GM10266 (cell line): ENCODE data around the gene PALMD.
A peak's percentile ranks its signal among the peaks of the same experiment; 100 is the strongest.

Experiments
- DNase-seq: peaks from one replicate; pipeline ENCODE4 v3.0.0; 2012; ENCODE audit errors: extremely low spot score
- TF ChIP-seq, protein P1 (sequence below): IDR thresholded peaks from 2 replicates; pipeline ENCODE4 v1.5.1; 2012; ENCODE audit warnings: mild to moderate bottlenecking, low read depth; ENCODE audit not compliant: control insufficient read depth, insufficient read depth; ENCODE audit errors: missing control alignments

The PALMD gene

DNA sequence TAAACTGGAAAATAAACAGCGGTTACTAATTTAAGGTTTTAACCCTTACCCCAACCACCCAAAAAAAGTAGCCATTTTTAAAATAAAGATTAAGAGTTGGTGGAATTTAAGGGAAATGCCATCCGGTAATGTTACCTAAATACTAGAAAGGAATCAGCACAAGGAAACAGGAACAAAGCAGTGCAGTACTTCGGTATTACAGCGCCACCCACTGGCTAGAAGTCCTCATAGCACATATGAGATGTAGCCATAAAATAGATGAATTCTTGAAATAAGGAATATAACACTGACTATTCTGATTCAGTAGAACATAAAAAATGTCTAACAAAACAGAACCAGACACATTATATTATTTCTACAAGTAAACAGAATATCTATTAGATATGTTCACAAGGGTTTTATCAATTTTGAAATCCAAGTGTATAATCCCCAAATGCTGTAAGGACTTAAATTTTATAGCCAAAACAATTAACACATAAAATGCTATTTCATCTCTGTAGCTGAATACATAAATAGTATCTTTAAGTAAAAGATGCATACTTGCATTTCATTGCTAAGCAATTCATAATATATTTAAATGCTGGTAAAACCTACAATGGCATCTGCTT is 61.7 kb downstream of the PALMD start:
- DNase-seq: peak; percentile 41
- TF ChIP-seq, protein P1, sequence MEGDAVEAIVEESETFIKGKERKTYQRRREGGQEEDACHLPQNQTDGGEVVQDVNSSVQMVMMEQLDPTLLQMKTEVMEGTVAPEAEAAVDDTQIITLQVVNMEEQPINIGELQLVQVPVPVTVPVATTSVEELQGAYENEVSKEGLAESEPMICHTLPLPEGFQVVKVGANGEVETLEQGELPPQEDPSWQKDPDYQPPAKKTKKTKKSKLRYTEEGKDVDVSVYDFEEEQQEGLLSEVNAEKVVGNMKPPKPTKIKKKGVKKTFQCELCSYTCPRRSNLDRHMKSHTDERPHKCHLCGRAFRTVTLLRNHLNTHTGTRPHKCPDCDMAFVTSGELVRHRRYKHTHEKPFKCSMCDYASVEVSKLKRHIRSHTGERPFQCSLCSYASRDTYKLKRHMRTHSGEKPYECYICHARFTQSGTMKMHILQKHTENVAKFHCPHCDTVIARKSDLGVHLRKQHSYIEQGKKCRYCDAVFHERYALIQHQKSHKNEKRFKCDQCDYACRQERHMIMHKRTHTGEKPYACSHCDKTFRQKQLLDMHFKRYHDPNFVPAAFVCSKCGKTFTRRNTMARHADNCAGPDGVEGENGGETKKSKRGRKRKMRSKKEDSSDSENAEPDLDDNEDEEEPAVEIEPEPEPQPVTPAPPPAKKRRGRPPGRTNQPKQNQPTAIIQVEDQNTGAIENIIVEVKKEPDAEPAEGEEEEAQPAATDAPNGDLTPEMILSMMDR: peak; percentile 91

DNA sequence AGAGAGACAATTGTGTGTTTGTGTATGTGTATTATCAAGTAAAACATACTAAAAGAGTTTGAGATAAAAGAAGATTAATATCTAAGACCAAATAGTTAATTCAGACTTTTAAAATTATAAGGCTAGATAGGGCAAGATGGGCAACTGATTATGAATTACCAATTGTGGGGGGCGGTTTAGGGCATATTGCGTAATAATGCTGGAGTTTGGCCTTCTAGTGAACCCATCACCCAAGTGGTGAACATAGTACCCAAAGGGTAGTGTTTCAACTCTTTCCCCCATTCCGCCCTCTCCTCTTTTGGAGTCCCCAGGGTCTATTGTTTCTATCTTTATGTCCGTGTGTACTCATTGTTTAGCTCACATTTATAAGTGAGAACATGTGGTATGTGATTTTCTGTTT is 65.1 kb downstream of the PALMD start:
- DNase-seq: no peak
- TF ChIP-seq, protein P1: no peak

DNA sequence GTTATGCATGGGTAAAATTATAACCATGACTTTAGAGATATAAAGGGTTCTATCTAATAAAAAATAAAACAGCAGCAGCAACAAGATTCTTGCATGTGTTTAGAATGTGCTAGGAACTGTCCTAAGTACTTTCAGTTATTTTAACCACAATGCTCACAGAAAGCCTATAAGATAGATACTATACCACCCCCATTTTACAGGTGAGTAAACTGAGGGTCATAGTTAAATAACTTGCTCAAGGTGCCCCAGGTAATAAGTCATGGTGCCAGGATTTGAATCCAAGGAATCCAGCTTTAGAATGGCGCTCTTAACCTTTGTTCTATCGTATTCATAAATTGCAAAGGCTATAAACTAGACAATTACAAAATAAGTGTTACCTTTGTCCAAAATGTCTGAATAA is 67.1 kb downstream of the PALMD start:
- TF ChIP-seq, protein P1: no peak
- no peak for DNase-seq

DNA sequence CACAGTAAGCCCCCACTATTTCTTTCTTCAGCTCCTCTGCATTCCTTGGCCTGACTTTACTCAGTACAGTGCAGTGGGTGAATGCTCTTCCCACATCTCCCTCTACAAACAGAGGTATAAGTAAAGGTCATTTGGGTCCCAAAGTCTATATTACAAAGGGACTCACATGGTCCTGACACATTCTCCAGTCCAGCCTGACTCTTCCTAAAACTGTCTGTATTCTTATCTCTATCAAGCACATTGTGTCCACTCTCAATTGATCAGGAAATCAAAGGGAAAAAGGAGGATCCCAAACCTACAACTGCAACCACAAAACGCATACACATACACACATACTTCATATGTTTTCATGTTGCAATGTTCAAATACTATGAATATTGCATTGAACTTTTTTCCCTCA is 71.1 kb downstream of the PALMD start:
- DNase-seq: no peak
- TF ChIP-seq, protein P1: no peak

DNA sequence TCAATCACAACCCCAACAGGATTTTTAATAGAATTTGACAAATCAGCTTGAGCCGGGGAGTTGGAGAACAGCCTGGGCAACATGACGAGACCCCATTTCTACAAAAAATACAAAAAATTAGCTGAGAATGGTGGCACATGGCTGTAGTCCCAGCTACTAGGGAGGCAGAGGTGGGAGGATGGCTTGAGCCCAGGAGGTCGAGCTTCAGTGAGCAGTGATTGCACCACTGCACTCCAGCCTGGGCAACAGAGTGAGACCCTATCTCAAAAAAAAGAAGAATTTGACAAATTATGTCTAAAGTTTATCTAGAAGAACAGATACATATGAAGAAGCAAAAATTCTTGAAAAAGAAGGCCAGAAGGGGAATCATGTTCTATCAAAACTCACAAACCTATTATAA is 77.3 kb downstream of the PALMD start:
- TF ChIP-seq, protein P1: no peak
- DNase-seq: no peak

DNA sequence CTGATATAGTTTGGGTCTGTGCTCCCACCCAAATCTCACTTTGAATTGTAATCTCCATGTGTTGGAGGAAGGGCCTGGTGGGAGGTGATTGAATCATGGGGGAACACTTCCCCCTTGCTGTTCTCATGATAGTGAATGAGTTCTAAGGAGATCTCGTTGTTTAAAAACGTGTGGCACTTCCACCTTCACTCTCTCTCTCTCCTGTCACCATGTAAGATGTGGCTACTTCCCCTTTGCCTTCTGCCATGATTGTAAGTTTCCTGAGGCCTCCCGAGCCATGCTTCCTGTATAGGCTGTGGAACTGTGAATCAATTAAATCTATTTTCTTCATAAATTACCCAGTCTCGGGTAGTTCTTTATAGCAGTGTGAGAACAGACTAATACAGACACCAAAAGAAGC is 80.1 kb downstream of the PALMD start:
- TF ChIP-seq, protein P1: no peak
- no peak for DNase-seq

DNA sequence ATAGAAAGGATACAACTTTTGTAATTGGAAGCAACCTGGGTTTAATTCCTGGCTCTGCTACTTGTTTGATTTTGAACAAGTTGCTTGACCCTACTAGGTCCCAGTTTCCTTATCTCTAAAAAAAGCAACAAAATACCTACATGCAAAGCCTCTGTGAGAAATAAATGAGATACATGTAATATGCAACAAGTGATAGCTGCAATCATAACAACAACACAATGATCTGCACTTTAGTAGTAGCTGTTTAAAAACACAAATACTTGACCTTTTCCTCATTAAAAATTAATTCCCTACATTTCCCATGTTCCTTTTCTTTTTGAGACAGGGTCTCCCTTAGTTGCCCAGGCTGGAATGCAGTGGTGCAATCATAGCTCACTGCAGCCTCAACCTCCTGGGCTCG is 80.5 kb downstream of the PALMD start:
- TF ChIP-seq, protein P1: no peak
- DNase-seq: no peak
